HFFc6 (cell line): ENCODE results near the gene HSPA12B. TPM values are rescaled to one million over a fixed set of nuclear protein-coding genes. Genes with fewer than 3 reads are reported as not detected.

Experiments used
- DNase-seq: peaks from one replicate; pipeline ENCODE4 v3.0.0-alpha.2; 2018
- H3K27ac Mint-ChIP-seq: 2 replicates; pipeline ENCODE4 v1.8.0; 2020; ENCODE audit warnings: mild to moderate bottlenecking, mixed read lengths
- H3K27me3 Mint-ChIP-seq: 2 replicates; pipeline ENCODE4 v1.8.0; 2021; ENCODE audit warnings: mild to moderate bottlenecking, moderate library complexity, mixed read lengths; ENCODE audit not compliant: insufficient read depth
- H3K36me3 Mint-ChIP-seq: 2 replicates; pipeline ENCODE4 v1.8.0; 2021; ENCODE audit warnings: low read depth, mixed read lengths
- H3K4me1 Mint-ChIP-seq: 2 replicates; pipeline ENCODE4 v1.8.0; 2020; ENCODE audit warnings: low read depth, mixed read lengths
- H3K4me3 Mint-ChIP-seq: 2 replicates; pipeline ENCODE4 v1.8.0; 2020; ENCODE audit warnings: mild to moderate bottlenecking, moderate library complexity, mixed read lengths
- H3K9me3 Mint-ChIP-seq: 2 replicates; pipeline ENCODE4 v1.8.0; 2020; ENCODE audit warnings: mild to moderate bottlenecking, mixed read lengths
- total RNA-seq, 6 experiments: library from RNA; stranded (reverse); fragmentation: NEBNext Ultra II Directional; extraction: Animal tissue kit (Norgen Biotek cat#: 25700); gene quantifications; 2 replicates in 1 of 6; 3 replicates in 5 of 6; pipeline ENCODE4 v1.2.3, GENCODE V29; 2021
- TF ChIP-seq, protein P1 (sequence below): fragments of 200-600 bp; sonication (generic); IDR thresholded peaks from 2 replicates; pipeline ENCODE4 v1.5.0; 2021; ENCODE audit warnings: antibody characterized with exemption, mild to moderate bottlenecking

Gene HSPA12B
- total RNA-seq, 6 experiments from 2014 or later: not detected

DNA sequence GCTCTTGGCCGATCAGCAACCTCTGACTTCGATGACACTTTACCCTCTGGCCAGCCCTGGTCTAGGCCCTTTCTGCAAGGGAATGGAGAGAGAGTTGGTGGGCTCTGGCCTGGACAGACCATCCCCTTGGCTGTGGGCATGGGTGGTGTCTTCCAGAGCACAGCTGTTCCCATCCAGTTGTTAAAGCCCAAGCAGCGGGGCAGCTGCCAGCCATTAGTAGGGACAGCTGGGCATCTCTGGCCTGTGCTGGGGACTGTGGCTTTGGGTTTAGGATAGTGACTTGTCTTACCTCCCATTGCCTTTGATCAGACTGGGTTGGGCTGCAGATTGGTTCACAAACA, 66.4 kb downstream of the HSPA12B start:
- Mint-ChIP-seq H3K36me3 (peaks cover 36% of the 10 kb centered on the region), H3K27ac (peak overlapping the region; percentile 45), H3K27me3 (peaks cover 6% of the 10 kb centered on the region), H3K4me1 (peaks cover 56% of the 10 kb centered on the region), H3K9me3 (no peaks in the 10 kb centered on the region), H3K4me3 (peak overlapping the region; percentile 93)
- TF ChIP-seq, protein P1, sequence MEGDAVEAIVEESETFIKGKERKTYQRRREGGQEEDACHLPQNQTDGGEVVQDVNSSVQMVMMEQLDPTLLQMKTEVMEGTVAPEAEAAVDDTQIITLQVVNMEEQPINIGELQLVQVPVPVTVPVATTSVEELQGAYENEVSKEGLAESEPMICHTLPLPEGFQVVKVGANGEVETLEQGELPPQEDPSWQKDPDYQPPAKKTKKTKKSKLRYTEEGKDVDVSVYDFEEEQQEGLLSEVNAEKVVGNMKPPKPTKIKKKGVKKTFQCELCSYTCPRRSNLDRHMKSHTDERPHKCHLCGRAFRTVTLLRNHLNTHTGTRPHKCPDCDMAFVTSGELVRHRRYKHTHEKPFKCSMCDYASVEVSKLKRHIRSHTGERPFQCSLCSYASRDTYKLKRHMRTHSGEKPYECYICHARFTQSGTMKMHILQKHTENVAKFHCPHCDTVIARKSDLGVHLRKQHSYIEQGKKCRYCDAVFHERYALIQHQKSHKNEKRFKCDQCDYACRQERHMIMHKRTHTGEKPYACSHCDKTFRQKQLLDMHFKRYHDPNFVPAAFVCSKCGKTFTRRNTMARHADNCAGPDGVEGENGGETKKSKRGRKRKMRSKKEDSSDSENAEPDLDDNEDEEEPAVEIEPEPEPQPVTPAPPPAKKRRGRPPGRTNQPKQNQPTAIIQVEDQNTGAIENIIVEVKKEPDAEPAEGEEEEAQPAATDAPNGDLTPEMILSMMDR: no peak
- no peak for DNase-seq

DNA sequence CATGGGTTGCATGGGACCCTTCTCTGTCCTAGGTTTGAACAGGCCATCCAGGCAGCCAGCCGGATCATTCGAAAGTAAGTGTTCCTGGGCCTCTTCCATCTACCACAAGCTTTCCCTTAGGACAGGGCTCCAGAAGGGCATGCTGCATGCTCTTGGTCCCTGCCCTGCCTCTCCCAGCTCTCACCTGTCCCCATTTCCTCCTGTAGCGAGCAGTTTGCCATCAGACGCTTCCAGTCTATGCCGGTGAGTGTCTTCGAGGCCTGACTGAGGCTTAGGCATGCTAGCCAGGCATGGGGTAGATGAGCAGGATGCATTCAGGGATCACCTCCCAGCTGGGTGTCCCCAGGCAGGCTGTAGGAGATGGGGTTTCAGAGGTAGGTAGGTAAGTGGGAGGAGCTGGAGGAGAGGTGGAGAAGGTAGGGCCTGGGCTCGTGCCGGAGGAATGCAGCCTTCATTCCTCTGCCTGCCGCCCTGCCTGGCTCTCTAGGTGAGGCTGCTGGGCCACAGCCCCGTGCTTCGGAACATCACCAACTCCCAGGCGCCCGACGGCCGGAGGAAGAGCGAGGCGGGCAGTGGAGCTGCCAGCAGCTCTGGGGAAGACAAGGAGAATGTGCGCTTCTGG, 67.9 kb downstream of the HSPA12B start:
- DNase-seq: no peak
- no peaks in the 10 kb centered on the region for H3K9me3 Mint-ChIP-seq
- TF ChIP-seq, protein P1: no peak
- H3K4me3 Mint-ChIP-seq: no peak overlapping the region
- H3K27ac Mint-ChIP-seq: peak overlapping the region; percentile 54; the same call in 1 of the 2 replicates
- H3K27me3 Mint-ChIP-seq: peaks cover 6% of the 10 kb centered on the region
- H3K4me1 Mint-ChIP-seq: peaks cover 67% of the 10 kb centered on the region
- H3K36me3 Mint-ChIP-seq: peaks cover 48% of the 10 kb centered on the region

DNA sequence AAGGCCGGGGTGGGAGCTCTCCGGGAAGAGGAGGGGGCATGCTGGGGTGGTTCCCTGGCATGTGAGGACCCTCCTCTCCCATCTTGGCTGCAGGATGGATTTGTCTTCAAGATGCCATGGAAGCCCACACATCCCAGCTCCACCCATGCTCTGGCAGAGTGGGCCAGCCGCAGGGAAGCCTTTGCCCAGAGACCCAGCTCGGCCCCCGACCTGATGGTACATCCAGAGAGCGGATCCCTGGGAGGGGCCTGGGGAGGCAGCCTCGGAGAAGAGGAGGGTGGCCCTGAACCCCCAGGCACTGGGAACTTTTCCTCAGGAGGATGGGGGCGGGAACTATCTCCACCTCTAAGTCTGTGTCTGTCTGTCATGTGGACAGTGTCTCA, 68.4 kb downstream of the HSPA12B start:
- Mint-ChIP-seq H3K9me3 (no peaks in the 10 kb centered on the region), H3K4me3 (no peak overlapping the region), H3K27ac (no peak overlapping the region), H3K27me3 (peaks cover 6% of the 10 kb centered on the region), H3K4me1 (peaks cover 68% of the 10 kb centered on the region), H3K36me3 (peaks cover 53% of the 10 kb centered on the region)
- no peak for DNase-seq
- TF ChIP-seq, protein P1: no peak

DNA sequence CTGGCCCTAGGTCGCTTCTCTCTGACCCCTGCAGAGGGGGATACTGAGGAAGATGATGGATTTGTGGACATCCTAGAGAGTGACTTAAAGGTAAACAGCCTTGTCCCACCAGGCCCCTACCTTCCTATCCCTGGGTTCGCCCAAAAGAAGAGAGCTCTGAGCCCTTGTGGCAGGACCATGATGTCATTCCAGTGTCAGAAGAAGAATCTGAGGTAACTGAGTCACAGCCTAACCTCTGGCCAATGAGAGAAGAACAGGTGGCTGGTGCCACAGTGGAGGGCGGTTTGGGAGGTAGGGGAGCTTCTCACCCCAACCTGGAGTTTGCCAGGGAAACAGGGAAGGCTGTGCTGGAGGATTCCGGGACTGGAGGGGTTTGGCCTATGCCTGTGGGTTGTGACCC, 68.8 kb downstream of the HSPA12B start:
- Mint-ChIP-seq H3K9me3 (no peaks in the 10 kb centered on the region), H3K4me1 (peaks cover 72% of the 10 kb centered on the region), H3K27me3 (peaks cover 8% of the 10 kb centered on the region), H3K4me3 (no peak overlapping the region), H3K27ac (peak overlapping the region; percentile 38), H3K36me3 (peaks cover 57% of the 10 kb centered on the region)
- TF ChIP-seq, protein P1: no peak
- DNase-seq: no peak

DNA sequence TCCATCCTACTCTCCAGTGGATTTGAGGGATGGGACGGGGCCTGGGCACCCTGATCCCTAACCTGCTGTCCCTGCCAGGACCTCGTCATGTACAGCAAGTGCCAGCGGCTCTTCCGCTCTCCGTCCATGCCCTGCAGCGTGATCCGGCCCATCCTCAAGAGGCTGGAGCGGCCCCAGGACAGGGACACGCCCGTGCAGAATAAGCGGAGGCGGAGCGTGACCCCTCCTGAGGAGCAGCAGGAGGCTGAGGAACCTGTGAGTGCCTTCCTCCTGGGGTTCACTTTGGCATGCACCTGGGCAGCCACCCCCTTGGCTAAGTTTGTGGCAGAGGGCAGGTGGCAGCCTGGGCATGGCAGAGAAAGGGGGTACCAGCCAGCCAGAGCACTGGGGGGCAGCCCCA, 69.4 kb downstream of the HSPA12B start:
- no peak for DNase-seq
- H3K4me3 Mint-ChIP-seq: no peak overlapping the region
- H3K4me1 Mint-ChIP-seq: peaks cover 77% of the 10 kb centered on the region
- H3K27ac Mint-ChIP-seq: no peak overlapping the region
- TF ChIP-seq, protein P1: no peak
- peaks cover 8% of the 10 kb centered on the region for H3K27me3 Mint-ChIP-seq
- peaks cover 58% of the 10 kb centered on the region for H3K36me3 Mint-ChIP-seq
- H3K9me3 Mint-ChIP-seq: no peaks in the 10 kb centered on the region

Other genes with a start within 250 kb of the HSPA12B start
- gene GFRA4, start 69.3 kb upstream of the HSPA12B start, total RNA-seq: not detected
- 10 to 100 TPM; 81.5 to 96.1 (median 87.6) TPM for gene ADAM33, start 50.7 kb upstream of the HSPA12B start, total RNA-seq
- not detected for gene SIGLEC1, start 20.1 kb upstream of the HSPA12B start, total RNA-seq
- gene ADISSP, start 35.1 kb downstream of the HSPA12B start, total RNA-seq: 100 to 1,000 TPM in 1 of 6 experiments, 10 to 100 TPM in 5; 86.0 to 105 (median 89.9) TPM
- gene SPEF1, start 48.8 kb downstream of the HSPA12B start, total RNA-seq: under 1 TPM in 5 of 6 experiments, not detected in 1; 0.19 to 0.48 (median 0.36) TPM
- gene CENPB, start 54.1 kb downstream of the HSPA12B start, total RNA-seq: 100 to 1,000 TPM; 109 to 128 (median 117) TPM
- 10 to 100 TPM; 44.9 to 92.6 (median 84.5) TPM for gene CDC25B, start 63.6 kb downstream of the HSPA12B start, total RNA-seq
- gene AP5S1, start 87.9 kb downstream of the HSPA12B start, total RNA-seq: 10 to 100 TPM; 17.7 to 21.7 (median 19.4) TPM
- 10 to 100 TPM; 38.8 to 44.8 (median 40.6) TPM for gene MAVS, start 114.1 kb downstream of the HSPA12B start, total RNA-seq
- 10 to 100 TPM; 34.5 to 40.7 (median 38.3) TPM for gene PANK2, start 156.7 kb downstream of the HSPA12B start, total RNA-seq